GM23248 (cell line): ENCODE data around the gene TECTA. TPM values are rescaled to one million over a fixed set of nuclear protein-coding genes. Genes with fewer than 3 reads are reported as not detected.

Source experiments
- DNase-seq: peaks from one replicate; pipeline ENCODE4 v3.0.0-alpha.2; 2015
- H2AFZ ChIP-seq: fragments of 200-600 bp; sonication (generic); 2 replicates; pipeline ENCODE4 v1.6.1; 2016; ENCODE audit warnings: antibody characterized with exemption
- H3F3A ChIP-seq: fragments of 200-600 bp; sonication (generic); 2 replicates; pipeline ENCODE4 v1.6.1; 2016; ENCODE audit warnings: mild to moderate bottlenecking, antibody characterized with exemption, mixed run types; ENCODE audit not compliant: insufficient read depth
- H3K27ac ChIP-seq: fragments of 200-600 bp; sonication (generic); 2 replicates; pipeline ENCODE4 v1.5.1; 2016; ENCODE audit warnings: mild to moderate bottlenecking
- H3K27me3 ChIP-seq: fragments of 200-600 bp; sonication (generic); replicated peaks from 2 replicates; pipeline ENCODE4 v1.6.1; 2016; ENCODE audit warnings: mild to moderate bottlenecking; ENCODE audit not compliant: insufficient read depth
- H3K36me3 ChIP-seq: fragments of 200-600 bp; sonication (generic); 2 replicates; pipeline ENCODE4 v1.6.1; 2016; ENCODE audit warnings: low read depth, mild to moderate bottlenecking
- H3K4me1 ChIP-seq: fragments of 200-600 bp; sonication (generic); 2 replicates; pipeline ENCODE4 v1.6.1; 2016; ENCODE audit warnings: mild to moderate bottlenecking; ENCODE audit not compliant: insufficient read depth
- H3K4me2 ChIP-seq: fragments of 200-600 bp; sonication (generic); one replicate; pipeline ENCODE4 v1.6.1; 2016; ENCODE audit warnings: mild to moderate bottlenecking; ENCODE audit not compliant: unreplicated experiment
- H3K4me3 ChIP-seq: fragments of 200-600 bp; sonication (generic); 2 replicates; pipeline ENCODE4 v1.5.1; 2016; ENCODE audit warnings: mild to moderate bottlenecking
- H3K79me2 ChIP-seq: fragments of 200-600 bp; sonication (generic); 2 replicates; pipeline ENCODE4 v1.6.1; 2016; ENCODE audit warnings: mild to moderate bottlenecking; ENCODE audit not compliant: insufficient read depth
- H3K9ac ChIP-seq: fragments of 200-600 bp; sonication (generic); 2 replicates; pipeline ENCODE4 v1.6.1; 2016; ENCODE audit warnings: mild to moderate bottlenecking
- H3K9me2 ChIP-seq: fragments of 200-600 bp; sonication (generic); 2 replicates; pipeline ENCODE4 v1.6.1; 2016; ENCODE audit warnings: mixed run types, mild to moderate bottlenecking, moderate library complexity; ENCODE audit not compliant: insufficient read depth
- H3K9me3 ChIP-seq: fragments of 200-600 bp; sonication (generic); one replicate; pipeline ENCODE4 v1.6.1; 2017; ENCODE audit warnings: low read depth
- H4K20me1 ChIP-seq: fragments of 200-600 bp; sonication (generic); 2 replicates; pipeline ENCODE4 v1.6.0; 2016; ENCODE audit not compliant: insufficient read depth
- EZH2 ChIP-seq: fragments of 200-600 bp; sonication (generic); IDR thresholded peaks from 2 replicates; pipeline ENCODE4 v1.6.1; 2018; ENCODE audit warnings: antibody characterized with exemption, mild to moderate bottlenecking; ENCODE audit not compliant: insufficient read depth, poor library complexity, severe bottlenecking
- EZH2phosphoT487 ChIP-seq: fragments of 200-600 bp; sonication (generic); IDR thresholded peaks from 2 replicates; pipeline ENCODE4 v1.6.1; 2018; ENCODE audit warnings: antibody characterized with exemption, moderate library complexity, mild to moderate bottlenecking, low read depth; ENCODE audit not compliant: insufficient read depth
- WGBS, 2 experiments: methylation state at CpG; one replicate each; pipeline ENCODE4 v1.1.6; 2015 to 2017; ENCODE audit warnings: low lambda C conversion rate in 2 of 2, low coverage in 1 of 2; ENCODE audit errors: missing lambda C conversion rate in 2 of 2; 5-methylcytosine and 5-hydroxymethylcytosine counted together
- in situ Hi-C: fragments of 300-500 bp; cut with MboI; formaldehyde crosslinking; loops from 2 replicates; pipeline ENCODE4 v1.15.0; 2020
- polyA plus RNA-seq: library from polyadenylated mRNA; unstranded; fragments of >200 nt; fragmentation: Nextera tagmentation; extraction: Ambion mirVana; gene quantifications from 2 replicates; pipeline ENCODE4 v1.2.1, GENCODE V29; 2016
- total RNA-seq: library from RNA; depleted of rRNA; stranded (reverse); fragments of >200 nt; shearing (Covaris generic); gene quantifications from 2 replicates; pipeline ENCODE4 v1.2.3, GENCODE V29; 2014

TECTA gene
- total and polyA plus RNA-seq, 2 experiments from 2014 or later = under 0.01 to 0.08 TPM

DNA sequence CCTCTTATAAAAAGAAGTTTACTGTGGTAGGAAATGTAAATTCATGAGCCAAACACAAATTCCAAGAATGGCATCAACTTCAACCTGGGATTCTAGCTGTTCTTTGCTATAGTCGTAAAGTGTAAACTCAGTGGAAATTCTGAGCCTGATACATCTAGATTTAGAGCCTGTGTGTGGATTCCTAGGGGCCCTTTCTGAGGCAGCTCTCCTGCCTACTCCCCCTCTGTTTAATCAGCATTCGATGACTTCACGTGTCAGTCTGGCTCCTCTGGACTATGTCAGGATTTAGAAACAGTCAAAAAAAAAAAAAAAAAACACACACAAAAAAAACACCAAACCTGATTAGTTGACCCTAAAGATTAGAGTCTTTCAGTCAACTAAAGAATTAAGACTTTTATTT, 98.5 kb downstream of the TECTA start:
- H3K4me1 ChIP-seq = no peaks in the 10 kb centered on the region
- H3K9me3 ChIP-seq = no peaks in the 10 kb centered on the region
- TF ChIP-seq EZH2 = no peak
- no peak for TF ChIP-seq EZH2phosphoT487
- no peak overlapping the region for H3K9ac ChIP-seq
- no peaks in the 10 kb centered on the region for H3K79me2 ChIP-seq
- H4K20me1 ChIP-seq = no peaks in the 10 kb centered on the region
- DNase-seq = no peak
- H3K9me2 ChIP-seq = no peaks in the 10 kb centered on the region
- WGBS, 2 experiments = 55 to 71% methylated on average over 3 of the region's 3 CpGs
- no peak overlapping the region for H3K27ac ChIP-seq
- in situ Hi-C loops = no loop called here
- H3K36me3 ChIP-seq = no peaks in the 10 kb centered on the region
- no peak overlapping the region for H2AFZ ChIP-seq
- H3F3A ChIP-seq = no peaks in the 10 kb centered on the region
- H3K4me2 ChIP-seq = no peak overlapping the region
- H3K27me3 ChIP-seq = peaks cover 32% of the 10 kb centered on the region
- H3K4me3 ChIP-seq = no peak overlapping the region

DNA sequence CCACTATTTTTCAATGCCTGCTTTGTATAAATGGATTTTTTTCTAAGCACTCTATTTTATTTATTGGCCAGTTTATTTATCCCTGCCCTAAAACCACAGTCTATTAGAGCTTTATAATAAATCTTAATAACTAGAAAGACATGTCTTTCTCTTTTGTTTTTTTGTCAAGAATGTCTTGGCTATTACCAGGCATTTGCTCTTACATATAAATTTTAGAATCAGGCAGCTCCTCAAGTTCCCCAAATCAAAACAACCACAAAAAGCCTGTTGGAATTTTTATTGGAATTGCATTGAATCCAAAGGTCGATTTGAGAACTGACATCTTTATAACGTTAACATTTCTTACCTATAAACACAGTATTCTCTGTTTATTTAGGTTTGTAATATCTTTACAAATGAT, 105.8 kb downstream of the TECTA start:
- Histone ChIP-seq H3K9me2 (no peaks in the 10 kb centered on the region), H3K36me3 (no peaks in the 10 kb centered on the region), H3K9ac (no peak overlapping the region), H4K20me1 (no peaks in the 10 kb centered on the region), H3K79me2 (no peaks in the 10 kb centered on the region), H3K27ac (no peak overlapping the region), H3K4me3 (no peak overlapping the region), H3K4me2 (no peak overlapping the region), H2AFZ (no peak overlapping the region), H3K9me3 (no peaks in the 10 kb centered on the region), H3K27me3 (peaks cover 39% of the 10 kb centered on the region), H3K4me1 (no peaks in the 10 kb centered on the region), H3F3A (no peaks in the 10 kb centered on the region)
- 0 to 2% methylated on average over 2 of the region's 2 CpGs for WGBS, 2 experiments
- TF ChIP-seq EZH2phosphoT487 (no peak), EZH2 (no peak)
- DNase-seq = no peak
- in situ Hi-C loops = no loop called here

- H3K27ac ChIP-seq = no peak overlapping the region
- no peaks in the 10 kb centered on the region for H3K36me3 ChIP-seq
- H2AFZ ChIP-seq = no peak overlapping the region
- peak; percentile 1 for DNase-seq
- no peaks in the 10 kb centered on the region for H3K9me3 ChIP-seq
- peaks cover 39% of the 10 kb centered on the region for H3K27me3 ChIP-seq
- H3F3A ChIP-seq = no peaks in the 10 kb centered on the region
- no peaks in the 10 kb centered on the region for H3K79me2 ChIP-seq
- no peak overlapping the region for H3K4me3 ChIP-seq
- H4K20me1 ChIP-seq = no peaks in the 10 kb centered on the region
- no peaks in the 10 kb centered on the region for H3K4me1 ChIP-seq
- in situ Hi-C loops = no loop called here
- no peaks in the 10 kb centered on the region for H3K9me2 ChIP-seq
- H3K9ac ChIP-seq = no peak overlapping the region
- no peak overlapping the region for H3K4me2 ChIP-seq
- no peak for TF ChIP-seq EZH2
- TF ChIP-seq EZH2phosphoT487 = no peak
These were observed 106.6 kb downstream of the TECTA start for GRCh38 chr11:121207485-121208115.

GRCh38 chr11:121210445-121211080, 109.5 kb downstream of the TECTA start:
- H3K9me2 ChIP-seq = no peaks in the 10 kb centered on the region
- TF ChIP-seq EZH2phosphoT487 = no peak
- no peak for TF ChIP-seq EZH2
- H3K4me3 ChIP-seq = no peak overlapping the region
- no peaks in the 10 kb centered on the region for H4K20me1 ChIP-seq
- no peak overlapping the region for H3K4me2 ChIP-seq
- no peaks in the 10 kb centered on the region for H3F3A ChIP-seq
- DNase-seq = no peak
- in situ Hi-C loops = no loop called here
- peaks cover 45% of the 10 kb centered on the region for H3K27me3 ChIP-seq
- H3K4me1 ChIP-seq = no peaks in the 10 kb centered on the region
- no peaks in the 10 kb centered on the region for H3K36me3 ChIP-seq
- no peaks in the 10 kb centered on the region for H3K9me3 ChIP-seq
- H3K9ac ChIP-seq = no peak overlapping the region
- H2AFZ ChIP-seq = no peak overlapping the region
- H3K27ac ChIP-seq = no peak overlapping the region
- no peaks in the 10 kb centered on the region for H3K79me2 ChIP-seq

GRCh38 chr11:121211626-121212025, 110.6 kb downstream of the TECTA start:
- no peak for DNase-seq
- Histone ChIP-seq H3K79me2 (no peaks in the 10 kb centered on the region), H3K27ac (no peak overlapping the region), H3K4me1 (no peaks in the 10 kb centered on the region), H3F3A (no peaks in the 10 kb centered on the region), H2AFZ (no peak overlapping the region), H3K36me3 (no peaks in the 10 kb centered on the region), H3K9me2 (no peaks in the 10 kb centered on the region), H3K27me3 (peaks cover 34% of the 10 kb centered on the region), H3K9ac (no peak overlapping the region), H3K4me3 (no peak overlapping the region), H3K9me3 (no peaks in the 10 kb centered on the region), H4K20me1 (no peaks in the 10 kb centered on the region), H3K4me2 (no peak overlapping the region)
- in situ Hi-C loops = no loop called here
- 0 to 8% methylated on average over 1 of the region's 1 CpG for WGBS, 2 experiments
- TF ChIP-seq EZH2 = no peak
- TF ChIP-seq EZH2phosphoT487 = no peak
